Endothelial cell of umbilical vein (primary cell): ENCODE results near the gene MYO15A. TPM values are rescaled to one million over a fixed set of nuclear protein-coding genes. Genes with fewer than 3 reads are reported as not detected.

Experiments used
- BruUV-seq: library from RNA; stranded (reverse); fragments of 400-500 nt; replicated peaks from 2 replicates; lab custom pipeline; 2021; lab: Mats Ljungman, UMichigan
- CTCF ChIA-PET: fragments of 300-600, 350-600 bp; sonication (Branson Sonifier 250); formaldehyde crosslinking; loops from one replicate; lab custom pipeline; 2021; ENCODE audit warnings: antibody characterized with exemption, inconsistent platforms; lab: Charles Lee
- POLR2A ChIA-PET: fragments of 300-600, 350-600 bp; sonication (Branson Sonifier 250); formaldehyde crosslinking; loops from one replicate; lab custom pipeline; 2021; ENCODE audit warnings: antibody characterized with exemption, inconsistent platforms; lab: Charles Lee
- DNase-seq: peaks from one replicate; pipeline ENCODE4 v3.0.0-alpha.2; 2011; ENCODE audit warnings: low read depth, low spot score
- FAIRE-seq: peaks from 2 replicates; lab custom pipeline; 2011; peaks lifted over from hg19 to GRCh38; lab: Jason Lieb, UNC
- H2AFZ ChIP-seq: 2 replicates; pipeline ENCODE4 v1.6.0; 2012; ENCODE audit warnings: low read depth, low read length, control low read depth, inconsistent platforms
- H3K27ac ChIP-seq: 2 replicates; pipeline ENCODE4 v1.5.1; 2011; ENCODE audit warnings: low read depth, mild to moderate bottlenecking, control low read depth, low read length, moderate library complexity; ENCODE audit not compliant: insufficient read depth
- H3K27me3 ChIP-seq, 2 experiments: 2 replicates each; pipeline versions ENCODE4 v1.6.0 to v1.6.1; 2011; ENCODE audit warnings: low read length in 2 of 2, mixed read lengths in 1 of 2; ENCODE audit not compliant: control insufficient read depth in 2 of 2, insufficient read depth in 2 of 2
- H3K36me3 ChIP-seq, 2 experiments: 2 replicates in 1 of 2; 3 replicates in 1 of 2; pipeline ENCODE4 v1.5.1; 2011; ENCODE audit warnings: low read length in 2 of 2, mild to moderate bottlenecking in 1 of 2, moderate library complexity in 1 of 2; ENCODE audit not compliant: control insufficient read depth in 2 of 2, insufficient read depth in 2 of 2; ENCODE audit errors: extremely low read depth in 1 of 2
- H3K4me1 ChIP-seq: 3 replicates; pipeline ENCODE4 v1.5.1; 2011; ENCODE audit warnings: mild to moderate bottlenecking, low read length; ENCODE audit not compliant: control insufficient read depth, insufficient read depth; ENCODE audit errors: extremely low read depth
- H3K4me2 ChIP-seq: 2 replicates; pipeline ENCODE4 v1.6.1; 2011; ENCODE audit warnings: low read length, control low read depth, mixed read lengths; ENCODE audit not compliant: insufficient read depth
- H3K4me3 ChIP-seq, 3 experiments: fragments of 200-600 bp in 1 of 3; sonication (generic), shearing (Covaris generic) in 1 of 3; replicated peaks in 1 of 3; 2 replicates each; pipeline ENCODE4 v1.5.1; 2011 to 2016; ENCODE audit warnings: control low read depth in 3 of 3, low read length in 3 of 3, mild to moderate bottlenecking in 2 of 3, inconsistent platforms in 1 of 3, low read depth in 1 of 3, moderate library complexity in 1 of 3; ENCODE audit not compliant: insufficient read depth in 1 of 3
- H3K79me2 ChIP-seq: 2 replicates; pipeline ENCODE4 v1.6.0; 2012; ENCODE audit warnings: low read length, inconsistent platforms; ENCODE audit not compliant: control insufficient read depth, insufficient read depth
- H3K9ac ChIP-seq: replicated peaks from 2 replicates; pipeline ENCODE3; 2011; ENCODE audit warnings: low read length, control low read depth; ENCODE audit not compliant: insufficient read depth; ENCODE audit errors: extremely low read depth
- H3K9me1 ChIP-seq: replicated peaks from 3 replicates; pipeline ENCODE4 v1.6.0; 2011; ENCODE audit warnings: mild to moderate bottlenecking, low read length; ENCODE audit not compliant: control insufficient read depth, insufficient read depth; ENCODE audit errors: extremely low read depth
- H3K9me3 ChIP-seq: replicated peaks from 2 replicates; pipeline ENCODE4 v1.5.1; 2012; ENCODE audit warnings: low read length, inconsistent platforms; ENCODE audit not compliant: control insufficient read depth, insufficient read depth
- H4K20me1 ChIP-seq: replicated peaks from 2 replicates; pipeline ENCODE3; 2011; ENCODE audit warnings: mild to moderate bottlenecking, low read length; ENCODE audit not compliant: control insufficient read depth, insufficient read depth; ENCODE audit errors: extremely low read depth
- EZH2 ChIP-seq: IDR thresholded peaks from 2 replicates; pipeline ENCODE4 v1.6.1; 2012; ENCODE audit warnings: borderline replicate concordance, low read depth, mild to moderate bottlenecking, moderate library complexity, low read length, inconsistent platforms; ENCODE audit not compliant: severe bottlenecking
- FOS ChIP-seq: IDR thresholded peaks from 2 replicates; pipeline ENCODE4 v1.6.1; 2011; ENCODE audit warnings: mild to moderate bottlenecking, low read length, moderate library complexity, borderline replicate concordance; ENCODE audit not compliant: insufficient read depth
- GATA2 ChIP-seq: IDR thresholded peaks from 2 replicates; pipeline ENCODE4 v1.7.0; 2011; ENCODE audit warnings: low read depth, mild to moderate bottlenecking, moderate library complexity, mixed read lengths, low read length; ENCODE audit not compliant: insufficient read length, insufficient read depth
- JUN ChIP-seq: IDR thresholded peaks from 2 replicates; pipeline ENCODE4 v1.6.1; 2011; ENCODE audit warnings: borderline replicate concordance, low read depth; ENCODE audit not compliant: insufficient read length, insufficient read depth
- MYC ChIP-seq: IDR thresholded peaks from one replicate; pipeline ENCODE4 v1.6.1; 2011; ENCODE audit warnings: mild to moderate bottlenecking, low read depth, low read length
- POLR2A ChIP-seq: IDR thresholded peaks from 2 replicates; pipeline ENCODE4 v1.6.1; 2012; ENCODE audit warnings: low read depth, mild to moderate bottlenecking, control low read depth, low read length
- POLR2AphosphoS5 ChIP-seq: IDR thresholded peaks from 2 replicates; pipeline ENCODE4 v1.6.1; 2012; ENCODE audit warnings: low read depth, mild to moderate bottlenecking, control low read depth, low read length, moderate library complexity; ENCODE audit not compliant: insufficient read depth
- dilution Hi-C: fragments of 300-500 bp; cut with MboI; formaldehyde crosslinking; loops from one replicate; pipeline ENCODE4 v1.15.0; 2019; ENCODE audit warnings: low sequenced_read_pairs; ENCODE audit not compliant: extremely low pct_ligation_motif_present
- intact Hi-C: fragments of 100-400 bp; cut with micrococcal nuclease; formaldehyde crosslinking; loops from one replicate; pipeline ENCODE4 v1.10.0; 2022
- polyA plus RNA-seq, 4 experiments: library from polyadenylated mRNA; depleted of rRNA in 3 of 4; stranded (reverse) in 3 of 4; unstranded in 1 of 4; fragments of >200 nt; gene quantifications; 2 replicates each; pipeline versions ENCODE4 v1.2.1 to v1.2.3, GENCODE V29; 2011 to 2012; ENCODE audit warnings: missing spikeins in 1 of 4
- total RNA-seq: library from RNA; stranded (reverse); gene quantifications from 2 replicates; pipeline ENCODE4 v1.2.3, GENCODE V29; 2021
- TF ChIP-seq, protein P1 (sequence below), 2 donors: IDR thresholded peaks; 1 replicate in 1 of 2; 2 replicates in 1 of 2; pipeline ENCODE4 v1.5.1; 2011; ENCODE audit warnings: low read length in 2 of 2, mild to moderate bottlenecking in 2 of 2, moderate library complexity in 2 of 2, control low read depth in 1 of 2, inconsistent platforms in 1 of 2, low read depth in 1 of 2; ENCODE audit not compliant: insufficient read depth in 1 of 2; ENCODE audit errors: extremely low read depth in 1 of 2
- TF ChIP-seq, protein P2 (sequence below): IDR thresholded peaks from 2 replicates; pipeline ENCODE4 v1.6.1; 2011; ENCODE audit not compliant: insufficient read depth, insufficient read length

MYO15A gene
- total and polyA plus RNA-seq, 2 donors (not counting 3 experiments of a cell fraction or from before 2014, with no cell fraction given), result 0.46 to 0.82 TPM

DNA sequence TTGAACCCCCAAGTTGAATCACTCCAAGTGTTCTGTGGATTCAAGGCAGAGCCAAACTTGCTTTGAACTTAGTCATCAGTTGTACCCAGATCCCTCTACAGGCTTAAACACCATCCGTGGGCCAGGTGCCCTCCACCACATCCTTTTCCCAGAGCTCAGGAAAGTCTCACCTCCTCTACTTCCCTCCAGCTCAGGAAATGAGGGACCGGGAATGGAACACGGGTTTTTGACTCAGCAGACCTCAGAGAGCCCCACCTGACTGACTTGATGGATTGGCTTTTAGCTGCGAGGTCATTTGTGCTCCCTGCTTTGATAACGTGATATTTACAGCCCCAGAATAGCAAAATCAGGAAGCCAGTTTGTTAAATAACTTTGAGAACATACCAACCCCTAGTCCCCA, 49.3 kb upstream of the MYO15A start:
- no peak overlapping the region for H3K4me2 ChIP-seq
- DNase-seq (no peak), FAIRE-seq (no peak)
- TF ChIP-seq GATA2, result peak; percentile 20
- TF ChIP-seq, protein P1, sequence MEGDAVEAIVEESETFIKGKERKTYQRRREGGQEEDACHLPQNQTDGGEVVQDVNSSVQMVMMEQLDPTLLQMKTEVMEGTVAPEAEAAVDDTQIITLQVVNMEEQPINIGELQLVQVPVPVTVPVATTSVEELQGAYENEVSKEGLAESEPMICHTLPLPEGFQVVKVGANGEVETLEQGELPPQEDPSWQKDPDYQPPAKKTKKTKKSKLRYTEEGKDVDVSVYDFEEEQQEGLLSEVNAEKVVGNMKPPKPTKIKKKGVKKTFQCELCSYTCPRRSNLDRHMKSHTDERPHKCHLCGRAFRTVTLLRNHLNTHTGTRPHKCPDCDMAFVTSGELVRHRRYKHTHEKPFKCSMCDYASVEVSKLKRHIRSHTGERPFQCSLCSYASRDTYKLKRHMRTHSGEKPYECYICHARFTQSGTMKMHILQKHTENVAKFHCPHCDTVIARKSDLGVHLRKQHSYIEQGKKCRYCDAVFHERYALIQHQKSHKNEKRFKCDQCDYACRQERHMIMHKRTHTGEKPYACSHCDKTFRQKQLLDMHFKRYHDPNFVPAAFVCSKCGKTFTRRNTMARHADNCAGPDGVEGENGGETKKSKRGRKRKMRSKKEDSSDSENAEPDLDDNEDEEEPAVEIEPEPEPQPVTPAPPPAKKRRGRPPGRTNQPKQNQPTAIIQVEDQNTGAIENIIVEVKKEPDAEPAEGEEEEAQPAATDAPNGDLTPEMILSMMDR (IDR thresholded peaks at IDR 0.05; ENCODE audit: extremely low read depth in 1 of 2, insufficient read depth in 1 of 2, low read depth in 1 of 2, low read length in 2 of 2), result no peak
- peaks cover 4% of the 10 kb centered on the region for H3K4me1 ChIP-seq
- no peaks in the 10 kb centered on the region for H3K79me2 ChIP-seq
- no peaks in the 10 kb centered on the region for H3K9me3 ChIP-seq
- ChIA-PET CTCF (interaction anchor here (0.6 to 1.6 kb wide), 5 partner anchors 9 to 26 kb away, joined by 3 to 4 read pairs (median 3); no protein-coding TSS in a partner anchor), POLR2A (interaction anchor here (0.7 kb wide), 1 partner anchor 59 kb away, joined by 7 read pairs; no protein-coding TSS in a partner anchor)
- intact Hi-C loops (no loop called here), dilution Hi-C loops (no loop called here)
- BruUV-seq, result no TSS peak
- H3K9ac ChIP-seq, result no peak overlapping the region
- H2AFZ ChIP-seq, result no peak overlapping the region
- H3K27ac ChIP-seq, result no peak overlapping the region
- H4K20me1 ChIP-seq, result no peaks in the 10 kb centered on the region
- H3K4me3 ChIP-seq, result no peak overlapping the region
- no peaks in the 10 kb centered on the region for H3K27me3 ChIP-seq
- no peaks in the 10 kb centered on the region for H3K9me1 ChIP-seq
- H3K36me3 ChIP-seq, result peaks cover 4 to 24% of the 10 kb centered on the region in 2 experiments

GRCh38 chr17:18064053-18064452, 44.5 kb upstream of the MYO15A start:
- ChIA-PET CTCF (no interaction called here), POLR2A (no interaction called here)
- Histone ChIP-seq H4K20me1 (no peaks in the 10 kb centered on the region), H3K9me1 (no peaks in the 10 kb centered on the region), H2AFZ (no peak overlapping the region), H3K9ac (no peak overlapping the region), H3K79me2 (no peaks in the 10 kb centered on the region), H3K36me3 (peaks cover 0 to 22% of the 10 kb centered on the region in 2 experiments), H3K27ac (no peak overlapping the region), H3K27me3 (no peaks in the 10 kb centered on the region), H3K4me3 (no peak overlapping the region), H3K4me2 (no peak overlapping the region), H3K9me3 (no peaks in the 10 kb centered on the region), H3K4me1 (peaks cover 3% of the 10 kb centered on the region)
- no peak for TF ChIP-seq GATA2
- TF ChIP-seq, protein P1 (IDR thresholded peaks at IDR 0.05; ENCODE audit: extremely low read depth in 1 of 2, insufficient read depth in 1 of 2, low read depth in 1 of 2, low read length in 2 of 2), result no peak
- TF ChIP-seq, protein P2, sequence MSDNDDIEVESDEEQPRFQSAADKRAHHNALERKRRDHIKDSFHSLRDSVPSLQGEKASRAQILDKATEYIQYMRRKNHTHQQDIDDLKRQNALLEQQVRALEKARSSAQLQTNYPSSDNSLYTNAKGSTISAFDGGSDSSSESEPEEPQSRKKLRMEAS, result no peak
- no peak for TF ChIP-seq FOS
- TF ChIP-seq EZH2, result no peak
- TF ChIP-seq MYC, result no peak
- TF ChIP-seq POLR2AphosphoS5, result no peak
- no peak for TF ChIP-seq JUN
- TF ChIP-seq POLR2A, result no peak
- dilution Hi-C loops, result no loop called here
- intact Hi-C loops, result no loop called here
- DNase-seq (no peak), FAIRE-seq (no peak)
- BruUV-seq, result no TSS peak
